Activated CD8-positive, alpha-beta memory T cell treated with anti-CD3 and anti-CD28 coated beads for 24 hours (primary cell): ENCODE results near the gene POLR2L.

Experiments used
- DNase-seq: peaks from one replicate; pipeline ENCODE4 v3.0.0-alpha.2; 2020

Gene POLR2L

DNA sequence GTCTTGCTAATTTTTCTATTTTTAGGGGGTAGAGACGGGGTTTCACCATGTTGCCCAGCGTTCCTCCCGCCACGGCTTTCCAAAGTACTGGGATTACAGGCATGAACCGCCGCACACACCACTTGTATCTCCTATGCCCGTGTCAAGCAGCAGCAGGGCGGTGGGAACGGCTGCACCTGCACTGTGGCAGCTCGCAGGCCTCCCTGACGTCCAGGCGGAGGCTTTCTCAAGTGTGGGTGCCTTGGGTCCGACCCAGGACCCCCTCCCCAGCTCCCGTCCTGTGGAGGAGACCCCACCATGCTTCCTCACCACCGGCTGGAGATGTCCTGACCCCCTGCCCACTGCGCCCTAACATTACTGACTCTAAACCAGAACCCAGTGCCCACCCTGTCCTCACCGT is 26.1 kb upstream of the POLR2L start:
- no peak for DNase-seq

- DNase-seq, result no peak
Observed at GRCh38 chr11:867856-868358, 25.6 kb upstream of the POLR2L start.

DNA sequence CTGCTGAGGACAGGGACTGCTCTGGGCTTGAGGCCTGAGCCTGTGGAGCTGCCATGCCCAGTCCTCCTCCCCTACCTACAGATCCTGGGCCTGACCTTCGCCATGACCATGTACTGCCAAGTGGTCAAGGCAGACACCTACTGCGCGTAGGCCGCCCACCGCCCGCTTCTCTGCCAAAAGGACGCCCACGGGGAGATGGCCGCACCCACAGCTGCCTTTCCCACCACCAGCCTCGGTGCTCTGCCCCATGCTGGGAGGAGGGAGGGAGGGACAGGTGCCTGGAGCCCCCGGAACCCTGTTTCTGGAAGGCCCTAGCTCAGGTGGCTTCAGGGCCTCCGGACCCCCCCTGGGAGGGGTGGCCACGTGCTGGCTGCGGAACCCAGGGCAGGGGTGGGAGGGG is 24.2 kb upstream of the POLR2L start:
- DNase-seq, result no peak

DNA sequence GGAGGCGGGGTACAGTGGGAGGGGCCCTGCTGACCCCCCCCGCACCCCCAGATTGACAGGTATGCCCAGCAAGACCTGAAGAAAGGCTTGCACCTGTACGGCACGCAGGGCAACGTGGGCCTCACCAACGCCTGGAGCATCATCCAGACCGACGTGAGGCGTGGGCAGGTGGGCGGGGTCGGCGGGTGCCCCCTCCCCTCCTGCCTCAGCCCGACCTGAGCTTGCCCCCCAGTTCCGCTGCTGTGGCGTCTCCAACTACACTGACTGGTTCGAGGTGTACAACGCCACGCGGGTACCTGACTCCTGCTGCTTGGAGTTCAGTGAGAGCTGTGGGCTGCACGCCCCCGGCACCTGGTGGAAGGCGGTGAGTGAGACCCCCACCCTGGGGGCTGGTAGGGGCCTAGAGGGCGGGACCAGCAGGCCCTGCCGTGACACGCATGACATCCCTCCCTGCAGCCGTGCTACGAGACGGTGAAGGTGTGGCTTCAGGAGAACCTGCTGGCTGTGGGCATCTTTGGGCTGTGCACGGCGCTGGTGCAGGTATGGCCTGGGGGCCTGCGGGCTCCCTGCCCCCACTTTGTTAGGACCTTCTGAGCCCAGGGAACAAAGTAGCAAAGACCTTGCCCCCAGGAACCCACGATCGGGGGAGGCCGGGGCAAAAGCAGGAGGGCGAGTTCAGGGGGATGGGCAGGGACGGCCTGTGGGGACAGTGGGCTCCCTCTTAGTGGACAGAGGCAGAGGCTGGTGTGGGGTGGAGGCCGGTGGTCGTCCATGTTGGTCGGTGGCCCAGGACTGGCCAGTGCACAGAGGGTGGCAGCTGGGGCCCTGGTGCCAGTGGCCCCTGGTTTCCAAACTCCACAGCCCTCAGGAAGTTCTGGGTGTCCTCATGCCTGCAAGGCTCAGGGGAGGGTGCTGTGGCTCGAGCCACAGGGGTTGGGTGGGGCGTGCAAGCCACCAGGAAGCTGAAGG is 23.4 kb upstream of the POLR2L start:
- DNase-seq, result no peak

- DNase-seq, result no peak
Observed at GRCh38 chr11:864898-865297, 22.6 kb upstream of the POLR2L start.

- no peak for DNase-seq
Observed at GRCh38 chr11:863910-864827, 21.8 kb upstream of the POLR2L start.

DNA sequence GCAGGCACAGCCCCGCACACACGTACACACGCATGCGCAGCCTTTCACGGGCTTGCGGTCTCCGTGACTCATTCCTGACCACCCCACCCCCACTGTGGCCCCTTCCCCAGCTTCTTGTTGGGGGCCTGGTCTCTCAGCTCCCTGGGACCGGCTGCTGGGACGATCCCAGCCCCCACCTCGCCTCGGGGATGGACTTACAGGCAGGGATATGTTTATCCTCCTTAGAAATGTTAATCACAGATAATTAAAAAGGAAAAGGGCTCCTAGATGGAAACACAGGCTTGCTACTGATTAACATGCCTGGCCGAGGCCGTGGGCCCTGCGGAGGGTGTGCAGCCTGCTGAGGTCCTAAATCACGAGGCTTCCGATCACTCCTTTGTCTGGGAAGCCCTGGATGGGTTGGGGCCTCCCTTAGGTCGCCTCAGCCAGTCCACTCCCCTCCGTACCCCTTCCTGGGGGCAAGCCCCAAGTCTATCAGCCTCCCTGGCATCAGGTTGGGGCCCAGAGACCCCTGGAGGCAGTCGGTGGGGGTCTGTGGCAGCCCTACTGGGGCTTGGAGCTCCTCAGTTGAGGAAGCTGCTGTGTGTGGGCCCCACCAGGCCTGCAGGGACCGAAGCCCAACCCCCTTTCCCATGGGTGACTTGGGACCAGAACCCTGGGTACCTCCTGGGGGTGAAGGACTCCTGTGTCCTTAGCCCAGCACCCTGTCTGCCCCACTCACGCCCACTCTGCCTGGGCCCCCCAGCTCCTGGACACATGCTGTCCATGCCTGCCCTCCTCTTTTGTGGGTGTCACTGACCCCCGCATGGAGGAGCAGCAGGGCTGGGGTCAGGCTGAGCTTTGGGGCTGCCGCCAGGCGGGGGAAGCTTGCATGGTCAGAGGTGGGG is 20.9 kb upstream of the POLR2L start:
- no peak for DNase-seq

DNA sequence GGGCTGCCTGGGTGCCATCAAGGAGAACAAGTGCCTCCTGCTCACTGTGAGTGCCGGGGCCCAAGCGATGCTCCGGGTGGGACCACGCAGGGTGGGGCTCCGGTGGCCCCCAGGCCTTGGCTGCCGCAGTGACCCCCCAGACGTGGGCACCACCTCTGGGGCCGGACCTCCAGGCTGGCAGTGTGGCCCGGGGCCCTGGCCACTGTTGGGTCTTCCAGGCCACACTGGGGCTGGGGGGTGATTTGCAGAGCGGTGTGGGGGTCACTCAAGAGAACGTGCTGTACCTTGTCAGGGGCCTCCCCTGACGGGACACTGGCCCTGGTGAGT is 20.3 kb upstream of the POLR2L start:
- DNase-seq, result no peak

GRCh38 chr11:862081-862661 is 19.8 kb upstream of the POLR2L start:
- no peak for DNase-seq

- DNase-seq, result no peak
Observed at GRCh38 chr11:861105-861479, 18.8 kb upstream of the POLR2L start.

DNA sequence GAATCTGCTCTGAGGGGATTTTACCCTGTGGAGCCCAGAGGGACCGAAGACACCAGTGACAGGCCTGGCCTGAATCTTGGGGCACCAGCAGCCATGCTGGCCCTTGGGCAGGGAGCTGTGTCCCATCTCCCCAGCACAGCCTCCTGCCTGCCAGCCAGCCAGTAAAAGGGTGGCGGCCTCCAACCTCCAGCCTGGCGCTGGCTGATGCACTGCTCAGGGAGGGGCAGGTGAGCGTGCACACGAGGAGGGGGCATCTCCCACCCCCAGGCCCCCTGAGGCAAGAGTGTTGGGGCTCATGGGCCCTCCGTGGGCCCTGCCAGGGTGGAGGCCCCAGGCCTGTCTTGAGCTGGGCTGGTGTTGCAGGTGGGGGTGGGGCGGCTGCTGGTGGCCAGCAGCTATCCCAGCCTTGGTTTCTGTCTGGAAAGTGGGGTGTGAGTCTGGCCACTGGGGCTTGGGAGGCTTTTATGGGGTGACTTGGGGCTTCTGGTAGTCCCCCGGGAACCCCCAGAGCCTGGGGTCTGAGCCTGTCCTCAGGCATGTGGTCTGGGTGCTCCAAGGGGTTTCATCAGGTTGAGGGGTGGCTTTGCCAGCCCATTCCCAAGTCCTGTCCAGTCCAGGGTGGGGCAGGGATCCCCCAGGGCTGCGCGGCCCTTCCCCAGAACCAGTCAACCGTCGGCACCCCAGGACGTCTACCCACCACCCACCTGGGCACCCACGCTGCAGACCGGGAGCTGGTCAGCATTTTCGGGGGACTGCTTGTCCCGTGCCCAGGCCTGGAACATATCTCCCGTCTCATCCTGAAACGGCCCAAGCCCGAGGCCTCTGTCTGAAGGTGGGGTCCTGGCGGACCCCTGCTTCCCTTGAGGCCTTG is 18.1 kb upstream of the POLR2L start:
- no peak for DNase-seq

DNA sequence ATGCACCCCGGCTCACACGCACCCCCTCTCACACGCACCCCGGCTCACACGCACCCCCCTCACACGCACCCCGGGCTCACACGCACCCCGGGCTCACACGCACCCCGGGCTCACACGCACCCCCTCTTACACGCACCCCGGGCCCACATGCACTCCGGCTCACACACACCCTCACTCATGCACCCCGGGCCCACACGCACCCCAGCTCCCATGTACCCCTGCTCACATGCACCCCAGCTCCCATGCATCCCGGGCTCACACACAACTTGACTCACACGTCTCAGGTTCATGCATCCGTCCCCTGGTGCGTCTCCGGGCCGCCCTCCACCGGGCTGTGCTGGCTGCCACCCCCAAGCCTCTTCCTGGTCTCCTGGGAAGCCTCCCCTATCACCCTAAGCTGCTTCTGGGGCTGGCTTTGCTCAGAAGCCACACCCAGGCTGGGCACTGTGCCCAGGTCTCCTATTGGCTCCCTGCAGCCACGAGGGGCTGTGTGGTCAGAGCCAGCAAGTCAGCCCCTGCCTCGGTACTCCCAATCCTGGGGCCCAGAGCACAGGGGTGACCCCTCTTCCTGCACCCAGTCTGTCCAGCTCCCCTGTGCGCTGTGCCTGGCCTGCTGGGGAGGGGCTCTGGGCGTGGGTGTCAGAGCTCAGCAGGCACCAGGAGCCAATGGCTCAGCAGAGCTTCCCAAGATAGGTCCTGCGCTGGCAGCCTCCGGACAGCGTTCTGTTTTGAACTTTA is 17.2 kb upstream of the POLR2L start:
- no peak for DNase-seq

- no peak for DNase-seq
Observed at GRCh38 chr11:858762-859339, 16.5 kb upstream of the POLR2L start.

- no peak for DNase-seq
Observed at GRCh38 chr11:858053-858761, 15.9 kb upstream of the POLR2L start.

DNA sequence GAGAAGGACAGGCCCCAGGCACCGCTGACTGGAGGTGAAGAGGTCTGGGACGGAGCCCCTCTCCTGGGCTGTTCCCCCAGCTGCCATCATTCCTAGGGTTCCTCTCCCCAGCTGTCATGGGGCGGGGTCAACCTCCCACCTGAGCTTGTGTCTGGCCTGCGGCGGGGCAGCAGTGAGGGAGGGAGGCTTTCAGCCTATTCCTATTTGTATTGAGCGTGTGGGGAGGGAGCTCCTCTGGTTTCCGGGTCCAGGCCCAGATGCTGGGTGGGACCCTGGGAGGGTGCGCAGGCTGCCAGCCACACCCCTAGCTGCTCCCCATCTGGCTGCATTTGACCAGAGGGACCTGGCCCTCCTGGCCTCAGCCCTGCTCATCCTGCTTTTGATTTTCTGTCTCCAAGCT is 14.1 kb upstream of the POLR2L start:
- no peak for DNase-seq

DNA sequence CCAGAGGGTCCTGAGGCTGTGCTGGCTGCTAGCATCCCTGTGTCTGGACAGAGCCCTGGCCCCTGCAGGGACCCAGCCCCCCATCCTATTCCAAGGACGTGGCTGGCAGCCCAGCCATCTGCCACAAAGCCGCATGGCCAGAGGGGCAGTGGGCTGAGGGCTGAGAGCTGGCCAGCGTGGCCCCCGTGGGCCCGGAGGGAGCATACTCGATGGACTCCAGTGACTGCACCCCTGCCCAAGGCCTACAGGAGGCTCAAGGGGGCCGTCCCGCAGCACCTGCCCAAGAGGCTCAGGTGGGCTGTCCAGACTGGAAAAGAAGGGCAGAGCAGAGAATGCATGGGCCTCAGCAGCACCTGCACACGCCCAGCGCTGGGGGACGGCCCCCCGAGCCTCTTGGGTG is 13.5 kb upstream of the POLR2L start:
- DNase-seq, result no peak

DNA sequence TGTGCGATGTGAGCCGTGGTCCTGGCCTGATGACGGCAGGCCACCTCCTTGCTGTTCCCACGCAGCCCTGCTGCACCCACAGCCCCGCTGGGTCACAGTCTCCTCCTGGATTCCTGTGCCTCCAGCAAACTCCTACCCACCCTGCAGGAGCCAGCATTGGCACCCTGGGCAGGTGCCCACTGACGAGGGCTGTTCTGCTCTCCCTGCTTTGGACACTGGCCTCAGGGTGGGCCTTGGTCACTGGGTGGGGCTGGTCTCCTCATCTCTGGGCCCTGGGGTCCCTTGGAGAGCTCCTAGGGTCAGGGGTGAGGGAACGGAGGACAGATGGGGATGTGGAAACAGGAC is 13.0 kb upstream of the POLR2L start:
- no peak for DNase-seq

GRCh38 chr11:854601-855329 is 12.4 kb upstream of the POLR2L start:
- DNase-seq, result no peak
